Stimulated activated CD8-positive, alpha-beta memory T cell treated with anti-CD3 and anti-CD28 coated beads, Interleukin-7, amount 100 ng/mL, for 4 hours (primary cell): ENCODE measurements around the gene C17orf113.
A peak's percentile ranks its signal among the peaks of the same experiment; 100 is the strongest.
"Not testable (repeated sequence)": the region's sequence is repeated elsewhere in the genome, so short reads cannot be mapped to it uniquely, and the experiment has no call there.

ENCODE experiments used
- DNase-seq, 2 donors: peaks; one replicate each; pipeline ENCODE4 v3.0.0-alpha.2; 2020; ENCODE audit warnings: low read depth in 2 of 2

Gene C17orf113

GRCh38 chr17:42042598-42043319 lies 7.6 kb downstream of the C17orf113 start:
- no peak for DNase-seq

GRCh38 chr17:42041619-42042018 lies 8.8 kb downstream of the C17orf113 start:
- DNase-seq = no peak

DNA sequence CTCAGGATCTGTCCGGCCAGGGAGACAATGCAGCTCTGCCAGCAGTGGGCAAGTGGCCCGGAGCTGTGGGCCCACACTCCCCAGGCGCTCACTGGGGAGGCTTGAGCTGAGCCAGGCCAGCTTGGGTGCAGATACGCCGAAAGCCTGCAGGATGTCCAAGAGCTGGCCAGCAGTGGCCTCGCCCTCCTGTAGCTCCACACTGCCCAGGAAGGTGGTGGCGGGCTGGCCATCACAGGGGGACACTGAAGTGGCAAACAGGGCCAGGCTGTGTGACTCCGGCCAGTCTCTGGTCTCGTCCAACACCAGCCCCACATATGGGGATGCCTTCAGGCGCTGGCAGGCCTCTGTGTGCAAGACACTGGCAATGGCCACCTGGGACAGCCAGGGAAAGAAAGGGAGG lies 9.6 kb downstream of the C17orf113 start:
- no peak for DNase-seq

DNA sequence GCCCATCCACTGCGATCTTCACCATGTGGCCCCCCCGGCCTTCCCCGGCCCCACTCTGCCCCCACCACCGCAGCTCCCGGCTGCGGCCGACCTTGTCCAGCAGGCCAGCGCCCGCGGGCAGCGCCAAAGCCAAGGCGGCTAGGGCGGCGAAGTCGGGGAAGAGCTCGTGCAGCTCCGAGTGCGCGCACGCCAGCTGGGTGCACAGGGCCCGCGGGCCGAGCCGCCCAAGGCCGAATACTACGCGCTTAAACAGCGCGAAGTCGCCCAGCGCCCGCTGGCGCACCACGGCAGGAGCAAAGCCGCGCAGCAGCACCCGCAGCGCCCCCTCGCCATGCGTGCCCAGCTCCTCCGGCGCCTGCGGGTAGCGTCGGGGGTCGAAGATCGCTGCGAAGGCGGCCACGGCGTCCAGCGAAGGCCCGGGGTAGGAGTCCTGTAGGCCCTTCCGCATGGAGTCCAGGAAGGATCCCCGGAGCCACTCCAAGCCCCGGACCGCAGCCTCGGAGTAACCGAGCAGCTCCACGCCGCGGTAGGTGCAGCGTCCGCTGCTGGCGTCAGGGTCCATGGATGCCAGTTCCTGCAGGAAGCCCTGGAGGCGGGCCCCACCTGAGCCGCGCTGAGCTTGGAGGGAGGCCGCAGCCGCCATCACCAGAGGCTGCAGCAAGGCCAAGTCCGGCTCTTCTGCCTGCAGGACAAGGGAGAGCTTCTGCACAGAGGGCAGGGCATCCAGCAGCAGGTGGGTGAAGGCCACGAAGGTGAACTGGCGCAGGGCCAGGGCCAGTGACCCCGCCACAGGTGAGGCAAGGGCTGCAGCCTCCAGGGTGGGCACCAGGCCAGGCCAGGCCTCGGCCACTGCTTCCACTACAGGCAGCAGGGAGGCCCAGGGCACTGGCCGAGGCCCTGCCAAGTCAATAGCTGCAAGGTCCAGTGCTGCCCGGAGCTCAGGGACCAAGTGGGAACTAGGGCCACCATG lies 10.3 kb downstream of the C17orf113 start:
- DNase-seq = no peak

DNA sequence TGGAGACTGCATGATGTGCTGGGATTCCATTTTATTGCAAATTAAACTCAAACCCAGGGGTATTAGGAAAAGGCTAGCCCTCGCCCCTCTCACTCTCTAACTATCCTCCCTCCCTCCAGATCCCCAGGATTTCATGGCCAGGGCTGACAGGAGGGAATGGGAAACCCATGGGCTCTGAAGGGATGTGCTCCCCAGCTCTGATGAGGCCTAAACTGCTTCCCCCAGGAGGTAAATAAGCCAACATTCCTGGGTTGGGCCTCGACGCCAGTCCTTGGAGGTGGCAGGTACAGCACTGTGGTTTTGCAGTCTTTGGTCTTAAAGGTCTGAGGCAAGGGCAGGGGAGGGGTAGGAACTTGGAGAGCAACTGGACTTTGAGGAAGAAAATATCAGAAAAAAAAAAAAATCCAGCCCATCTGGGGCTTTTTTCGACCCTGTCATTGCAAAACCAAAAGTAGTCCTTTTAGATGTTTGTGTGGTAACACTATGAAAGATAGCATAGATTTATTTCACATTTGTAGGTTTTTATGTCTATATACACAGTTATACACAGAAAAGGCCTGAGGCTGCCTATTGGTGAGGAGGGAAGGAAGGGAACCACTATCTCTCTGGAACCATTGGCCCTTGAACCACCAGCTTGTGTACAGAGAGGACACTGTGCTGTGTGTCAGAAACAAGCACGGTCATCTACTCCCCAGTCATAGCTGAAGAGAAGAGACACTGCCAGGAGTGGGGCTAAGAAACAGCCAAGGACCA lies 12.0 kb downstream of the C17orf113 start:
- DNase-seq = no peak

GRCh38 chr17:42034059-42034458 lies 16.3 kb downstream of the C17orf113 start:
- DNase-seq = no peak

GRCh38 chr17:42031584-42031983 lies 18.8 kb downstream of the C17orf113 start:
- DNase-seq = no peak

DNA sequence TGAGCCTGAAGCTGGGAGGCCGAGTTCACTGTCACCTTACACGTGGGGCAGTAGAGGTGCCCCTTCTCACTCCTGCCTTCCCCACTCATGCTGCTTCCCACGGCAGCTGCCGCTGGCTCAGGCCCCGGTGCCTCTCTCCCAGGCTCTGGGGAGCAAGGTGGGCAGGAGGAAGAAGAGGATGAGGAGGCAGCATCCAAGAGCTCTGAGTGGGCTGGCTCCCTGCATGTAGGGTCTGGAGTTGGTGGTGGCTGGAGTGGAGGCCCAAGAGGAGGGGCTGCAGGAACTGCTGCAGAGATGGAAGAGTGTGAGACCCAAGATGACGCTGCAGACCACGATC lies 21.6 kb downstream of the C17orf113 start:
- DNase-seq = no peak

DNA sequence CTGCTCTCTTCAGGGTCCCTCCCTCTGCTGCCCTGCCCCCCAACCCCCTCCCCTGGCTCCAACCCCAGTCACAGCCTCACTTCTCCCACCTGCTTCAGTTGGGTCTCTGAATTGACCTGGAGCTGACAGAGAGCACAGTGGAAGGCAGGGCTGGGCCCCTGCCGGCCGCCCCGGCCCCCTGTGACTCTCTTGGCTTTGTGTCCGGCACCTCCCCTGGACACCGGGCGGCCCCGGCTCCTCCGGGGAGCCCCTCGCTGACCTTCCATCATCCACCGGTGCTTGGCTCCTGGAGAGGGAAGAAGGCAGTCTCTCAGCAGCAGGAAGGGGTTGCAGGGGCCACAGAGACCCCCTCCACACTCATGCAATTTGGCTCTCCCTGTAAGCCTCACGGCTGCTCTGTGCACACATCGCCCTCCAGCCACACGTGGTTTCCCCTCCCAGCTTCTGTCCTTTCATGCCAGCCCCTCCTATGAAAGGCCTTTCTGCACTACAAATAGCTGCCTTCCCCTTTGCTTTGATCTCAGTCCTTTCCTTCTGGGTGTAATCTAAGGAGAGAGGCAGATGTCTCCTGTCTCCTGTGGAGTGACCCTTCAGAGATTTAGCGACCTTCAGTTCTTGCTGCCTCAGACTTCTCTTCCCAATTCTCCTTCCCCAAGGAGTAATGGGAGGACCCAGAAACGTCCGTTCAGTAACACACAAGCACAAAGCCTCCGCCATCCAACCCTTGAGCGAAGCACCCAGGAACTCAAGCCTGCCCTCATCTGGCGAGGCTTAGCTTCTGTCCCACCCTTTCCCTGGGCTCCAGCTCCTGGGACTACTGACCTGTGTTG lies 22.2 kb downstream of the C17orf113 start:
- DNase-seq = no peak

- DNase-seq = no peak
These were observed 22.9 kb downstream of the C17orf113 start for GRCh38 chr17:42027590-42027889.

- DNase-seq = no peak
These were observed 23.4 kb downstream of the C17orf113 start for GRCh38 chr17:42026857-42027589.

DNA sequence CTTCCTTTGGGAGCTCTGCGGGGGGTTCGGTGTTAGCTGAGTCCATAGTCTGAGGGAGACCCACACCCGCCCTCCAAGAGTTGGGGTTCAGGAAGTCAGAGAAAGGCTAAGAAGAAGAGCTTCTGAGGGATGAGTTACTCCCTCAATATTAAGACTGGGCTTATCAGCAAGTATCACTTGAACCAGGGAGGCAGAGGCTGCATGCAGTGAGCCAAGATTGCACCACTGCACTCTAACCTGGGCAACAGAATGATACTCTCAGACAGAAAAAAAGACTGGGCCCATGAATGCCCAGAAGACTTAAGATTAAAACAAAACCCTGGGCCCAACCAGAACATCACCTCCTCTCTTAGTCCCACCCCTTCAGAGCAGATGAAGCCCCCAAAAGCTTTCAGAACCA lies 24.5 kb downstream of the C17orf113 start:
- no peak for DNase-seq

DNA sequence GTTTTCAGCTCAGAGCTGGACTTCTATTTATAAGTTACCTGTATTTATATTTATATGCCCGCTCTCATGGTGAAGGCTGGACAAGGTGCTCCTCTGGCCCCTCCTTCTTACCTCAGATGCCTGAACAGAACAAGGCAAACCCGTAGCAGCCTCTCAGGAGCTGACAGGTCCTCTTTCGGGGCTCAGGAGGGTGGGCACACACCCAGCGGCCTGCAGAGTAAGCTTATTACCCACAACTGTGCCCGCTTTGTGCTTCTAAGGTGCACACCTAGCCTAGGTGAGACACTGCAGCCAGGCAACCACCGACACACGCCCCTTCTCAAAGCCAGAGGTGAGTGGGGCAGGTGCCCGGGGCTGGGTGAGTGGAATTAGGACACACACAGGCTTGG lies 25.2 kb downstream of the C17orf113 start:
- DNase-seq = no peak

DNA sequence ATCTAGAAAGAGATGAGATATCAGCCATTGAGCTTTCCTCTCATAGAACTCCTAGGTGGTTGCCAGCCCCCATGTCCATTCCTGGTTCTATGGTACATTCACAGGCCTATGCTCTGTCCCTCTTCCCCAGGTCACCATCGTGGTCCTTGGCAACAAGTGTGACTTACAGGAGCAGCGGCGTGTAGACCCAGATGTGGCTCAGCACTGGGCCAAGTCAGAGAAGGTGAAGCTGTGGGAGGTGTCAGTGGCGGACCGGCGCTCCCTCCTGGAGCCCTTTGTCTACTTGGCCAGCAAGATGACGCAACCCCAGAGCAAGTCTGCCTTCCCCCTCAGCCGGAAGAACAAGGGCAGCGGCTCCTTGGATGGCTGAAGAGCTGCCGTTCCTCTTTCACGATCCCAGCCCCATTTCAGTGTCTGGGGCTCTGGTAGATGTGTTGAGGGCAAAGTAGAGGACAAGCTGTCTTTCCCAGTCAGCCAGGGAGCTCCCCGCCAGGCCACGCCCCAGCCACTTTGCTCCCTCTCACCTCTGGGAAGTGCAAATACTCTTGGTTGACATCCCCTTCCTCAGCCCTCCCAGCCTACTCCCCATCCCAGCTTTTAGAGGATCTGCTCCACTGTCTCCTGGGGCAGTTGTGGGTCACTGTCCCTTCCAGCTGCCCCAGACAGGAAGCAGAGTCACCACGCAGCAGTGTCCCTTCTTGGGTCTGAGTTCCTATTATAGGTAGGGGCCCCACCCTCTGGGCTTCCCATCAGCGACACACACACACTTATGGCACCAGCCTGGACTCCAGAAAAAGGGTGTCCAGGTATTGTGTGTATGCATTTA lies 26.7 kb downstream of the C17orf113 start:
- DNase-seq = no peak

- DNase-seq = not testable (repeated sequence)
These were observed 29.6 kb downstream of the C17orf113 start for GRCh38 chr17:42020845-42021244.

GRCh38 chr17:42019509-42020404 lies 30.6 kb downstream of the C17orf113 start, which contains the start of gene NKIRAS2:
Gene NKIRAS2 (plus strand): TSS chr17:42020090. CDS start chr17:42021578, 1,488 bp downstream.
- DNase-seq = peak; percentile 86 to 91

DNA sequence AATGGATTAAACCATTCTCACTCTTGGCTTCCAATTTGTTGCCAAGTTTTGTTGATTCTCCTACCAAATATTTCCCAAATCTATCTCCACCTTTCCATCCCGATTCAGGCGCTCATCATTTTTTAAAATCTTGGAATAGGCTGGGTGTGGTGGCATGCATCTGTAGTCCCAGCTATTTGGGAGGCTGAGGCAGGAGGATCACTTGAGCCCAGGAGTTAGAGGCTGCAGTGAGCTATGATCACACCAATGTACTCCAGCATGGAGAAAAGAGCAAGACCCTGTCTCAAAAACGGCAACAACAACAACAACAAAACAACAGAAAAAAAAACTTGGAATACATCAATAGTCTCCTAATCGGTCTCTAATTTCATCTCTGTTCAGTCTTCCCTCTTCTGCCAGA lies 31.4 kb downstream of the C17orf113 start:
- no peak for DNase-seq

- DNase-seq = no peak
These were observed 32.1 kb downstream of the C17orf113 start for GRCh38 chr17:42018339-42018738.

GRCh38 chr17:42017866-42018200 lies 32.6 kb downstream of the C17orf113 start:
- no peak for DNase-seq
